Osteocyte (in vitro differentiated cells): ENCODE measurements around the gene NKAP. TPM values are rescaled to one million over a fixed set of nuclear protein-coding genes. Genes with fewer than 3 reads are reported as not detected.

Experiments used
- DNase-seq: peaks from one replicate; pipeline ENCODE4 v3.0.0; 2021; ENCODE audit warnings: mixed read lengths; ENCODE audit not compliant: unreplicated experiment; ENCODE audit errors: extremely low spot score
- H3K27ac Mint-ChIP-seq: one replicate; pipeline ENCODE4 v1.8.0; 2021; ENCODE audit warnings: mild to moderate bottlenecking, mixed read lengths; ENCODE audit not compliant: unreplicated experiment
- H3K27me3 Mint-ChIP-seq: one replicate; pipeline ENCODE4 v1.8.0; 2021; ENCODE audit warnings: mixed read lengths; ENCODE audit not compliant: unreplicated experiment
- H3K36me3 Mint-ChIP-seq: one replicate; pipeline ENCODE4 v1.8.0; 2021; ENCODE audit warnings: mixed read lengths; ENCODE audit not compliant: unreplicated experiment
- H3K4me1 Mint-ChIP-seq: one replicate; pipeline ENCODE4 v1.8.0; 2021; ENCODE audit warnings: mixed read lengths; ENCODE audit not compliant: unreplicated experiment
- H3K4me3 Mint-ChIP-seq: one replicate; pipeline ENCODE4 v1.8.0; 2021; ENCODE audit warnings: mild to moderate bottlenecking, moderate library complexity, mixed read lengths; ENCODE audit not compliant: unreplicated experiment
- H3K9me3 Mint-ChIP-seq: one replicate; pipeline ENCODE4 v1.8.0; 2021; ENCODE audit warnings: mixed read lengths; ENCODE audit not compliant: unreplicated experiment
- long read RNA-seq: library from polyadenylated mRNA; unstranded; transcript quantifications from one replicate; pipeline ENCODE4 v2.0.0, GENCODE V29; 2021
- total RNA-seq: library from RNA; stranded (reverse); gene quantifications from 2 replicates; pipeline ENCODE4 v1.2.1, GENCODE V29; 2021
- TF ChIP-seq, protein P1 (sequence below): fragments of 200-600 bp; sonication (generic); IDR thresholded peaks from 2 replicates; pipeline ENCODE4 v1.5.0; 2021; ENCODE audit warnings: antibody characterized with exemption, mild to moderate bottlenecking, moderate library complexity

NKAP gene
- total RNA-seq, result 8.3 and 9.7 TPM in 2 replicates
- long read RNA-seq, full-length matches to known transcripts, result 5 of 9 reads
- long read RNA-seq, partial matches to known transcripts, result 1 of 9 reads
- long read RNA-seq, other reads (novel, unspliced or antisense), result 3 of 9 reads

DNA sequence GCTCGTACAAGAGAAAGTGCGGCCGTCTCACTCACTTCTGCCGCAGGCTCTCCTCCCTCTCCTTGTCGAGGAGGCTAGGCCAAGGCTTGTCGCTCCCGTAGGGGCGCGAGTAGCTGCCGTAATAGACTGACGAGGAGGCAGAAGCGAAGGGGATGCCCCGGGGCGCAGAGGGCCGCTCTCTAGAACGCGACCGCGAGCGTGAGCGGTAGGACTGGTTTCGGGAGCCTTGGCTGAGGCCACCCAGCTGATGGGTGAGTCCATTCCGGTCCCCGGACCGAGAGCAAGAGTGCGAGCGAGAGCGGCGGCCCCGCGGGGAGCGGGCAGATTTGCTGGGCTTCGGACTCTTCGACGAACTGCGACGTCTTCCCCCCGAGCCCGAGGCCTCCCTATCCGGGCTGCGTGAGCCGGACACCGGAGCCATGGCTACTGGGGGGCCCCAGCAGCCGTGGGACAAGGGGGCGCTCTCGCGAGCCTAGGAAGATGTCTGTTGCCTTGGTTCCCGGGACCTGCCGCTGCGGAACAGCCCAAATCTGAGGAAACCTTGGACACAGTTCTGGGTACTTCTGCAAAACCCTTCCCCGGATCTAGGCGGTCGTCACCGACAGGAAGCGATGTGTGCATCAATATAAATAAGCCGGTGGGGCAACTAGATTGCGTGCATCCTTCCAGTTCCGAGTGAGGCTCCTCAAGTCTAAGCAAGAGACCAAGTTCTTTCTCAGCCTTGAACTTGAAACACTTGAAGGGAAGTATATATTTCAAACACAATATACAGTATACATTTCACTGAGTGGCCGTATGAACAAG, at the start of gene NKAP:
Gene NKAP, minus strand, starts transcription at position 567 of the 804 bp plus-strand sequence. Its CDS starts 146 bp downstream, at position 421.
- Mint-ChIP-seq H3K27ac (peak within 1 kb of the TSS; percentile 92), H3K4me1 (peaks cover 16% of the 10 kb centered on the region), H3K27me3 (peaks cover under 1% of the 10 kb centered on the region), H3K4me3 (peak within 1 kb of the TSS; percentile 90), H3K9me3 (no peaks in the 10 kb centered on the region), H3K36me3 (no peaks in the 10 kb centered on the region)
- TF ChIP-seq, protein P1, sequence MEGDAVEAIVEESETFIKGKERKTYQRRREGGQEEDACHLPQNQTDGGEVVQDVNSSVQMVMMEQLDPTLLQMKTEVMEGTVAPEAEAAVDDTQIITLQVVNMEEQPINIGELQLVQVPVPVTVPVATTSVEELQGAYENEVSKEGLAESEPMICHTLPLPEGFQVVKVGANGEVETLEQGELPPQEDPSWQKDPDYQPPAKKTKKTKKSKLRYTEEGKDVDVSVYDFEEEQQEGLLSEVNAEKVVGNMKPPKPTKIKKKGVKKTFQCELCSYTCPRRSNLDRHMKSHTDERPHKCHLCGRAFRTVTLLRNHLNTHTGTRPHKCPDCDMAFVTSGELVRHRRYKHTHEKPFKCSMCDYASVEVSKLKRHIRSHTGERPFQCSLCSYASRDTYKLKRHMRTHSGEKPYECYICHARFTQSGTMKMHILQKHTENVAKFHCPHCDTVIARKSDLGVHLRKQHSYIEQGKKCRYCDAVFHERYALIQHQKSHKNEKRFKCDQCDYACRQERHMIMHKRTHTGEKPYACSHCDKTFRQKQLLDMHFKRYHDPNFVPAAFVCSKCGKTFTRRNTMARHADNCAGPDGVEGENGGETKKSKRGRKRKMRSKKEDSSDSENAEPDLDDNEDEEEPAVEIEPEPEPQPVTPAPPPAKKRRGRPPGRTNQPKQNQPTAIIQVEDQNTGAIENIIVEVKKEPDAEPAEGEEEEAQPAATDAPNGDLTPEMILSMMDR, result no peak
- DNase-seq, result peak; percentile 94

DNA sequence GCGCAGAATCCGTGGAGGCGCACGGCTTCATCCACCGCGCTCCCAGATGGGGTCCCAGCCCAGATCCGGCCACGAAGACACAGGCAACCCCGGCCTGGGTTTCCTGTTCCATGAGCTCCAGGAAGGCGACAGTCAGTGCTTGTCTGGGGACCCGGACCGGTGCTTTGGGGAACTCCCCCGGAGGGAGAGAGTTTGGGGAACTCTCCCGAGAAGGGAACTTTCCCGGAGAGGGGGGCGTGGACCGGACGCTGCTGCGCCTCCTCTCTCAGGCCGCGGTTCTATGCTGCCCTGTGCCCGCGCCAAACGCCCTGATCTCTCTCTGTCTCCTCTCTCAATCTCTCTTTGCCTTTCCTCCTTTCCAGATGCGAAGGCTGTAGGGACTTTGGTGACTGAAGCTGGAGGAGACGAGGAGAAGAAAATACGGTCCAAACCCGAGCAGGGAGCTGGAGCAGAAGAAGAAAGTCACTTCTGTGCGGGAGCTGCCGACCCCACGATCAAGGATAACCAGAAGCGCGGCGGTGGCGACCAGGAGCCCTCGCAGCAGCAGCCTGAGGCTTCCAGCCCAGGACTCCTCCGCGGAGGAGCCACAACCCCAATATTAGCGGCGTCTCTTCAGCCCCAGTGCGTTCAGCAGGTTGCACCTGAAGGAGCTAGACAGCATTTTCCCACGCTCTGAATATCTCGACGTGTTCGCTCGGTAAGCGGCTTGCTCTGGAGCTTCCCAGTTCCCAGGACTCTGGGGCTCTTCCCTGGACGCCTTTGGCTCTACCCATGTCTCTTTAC, 47.6 kb upstream of the NKAP start:
- Mint-ChIP-seq H3K4me1 (peaks cover 5% of the 10 kb centered on the region), H3K36me3 (no peaks in the 10 kb centered on the region), H3K4me3 (peak overlapping the region; percentile 69), H3K9me3 (peaks cover 6% of the 10 kb centered on the region), H3K27me3 (peaks cover 74% of the 10 kb centered on the region), H3K27ac (no peak overlapping the region)
- TF ChIP-seq, protein P1, result no peak
- DNase-seq, result peak; percentile 81

DNA sequence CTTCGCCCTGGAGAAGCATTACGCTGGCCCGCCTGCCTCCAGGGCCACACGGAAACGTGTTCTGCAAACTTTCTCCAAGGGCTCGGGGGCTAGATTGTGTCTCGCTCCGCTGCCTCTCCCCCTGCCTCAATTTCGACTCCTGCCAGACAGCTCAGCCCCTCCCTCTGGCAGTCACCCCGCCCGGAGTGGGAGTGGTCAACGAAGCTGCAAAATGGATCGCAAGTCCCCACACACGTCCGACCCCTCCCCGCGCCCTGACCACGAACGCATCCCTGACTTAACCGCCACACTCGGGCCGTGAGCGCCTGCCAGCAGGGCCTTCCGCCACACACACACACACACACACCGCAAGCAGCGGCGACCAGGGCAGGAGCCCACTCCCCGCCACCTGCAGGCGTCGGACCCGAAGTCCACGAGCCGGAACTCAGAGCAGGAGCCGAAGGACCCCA, 47.0 kb upstream of the NKAP start:
- H3K4me1 Mint-ChIP-seq, result peaks cover 5% of the 10 kb centered on the region
- peak overlapping the region; percentile 69 for H3K4me3 Mint-ChIP-seq
- no peak overlapping the region for H3K27ac Mint-ChIP-seq
- H3K9me3 Mint-ChIP-seq, result peaks cover 9% of the 10 kb centered on the region
- peak; percentile 81 for DNase-seq
- no peaks in the 10 kb centered on the region for H3K36me3 Mint-ChIP-seq
- H3K27me3 Mint-ChIP-seq, result peaks cover 70% of the 10 kb centered on the region
- TF ChIP-seq, protein P1, result no peak

DNA sequence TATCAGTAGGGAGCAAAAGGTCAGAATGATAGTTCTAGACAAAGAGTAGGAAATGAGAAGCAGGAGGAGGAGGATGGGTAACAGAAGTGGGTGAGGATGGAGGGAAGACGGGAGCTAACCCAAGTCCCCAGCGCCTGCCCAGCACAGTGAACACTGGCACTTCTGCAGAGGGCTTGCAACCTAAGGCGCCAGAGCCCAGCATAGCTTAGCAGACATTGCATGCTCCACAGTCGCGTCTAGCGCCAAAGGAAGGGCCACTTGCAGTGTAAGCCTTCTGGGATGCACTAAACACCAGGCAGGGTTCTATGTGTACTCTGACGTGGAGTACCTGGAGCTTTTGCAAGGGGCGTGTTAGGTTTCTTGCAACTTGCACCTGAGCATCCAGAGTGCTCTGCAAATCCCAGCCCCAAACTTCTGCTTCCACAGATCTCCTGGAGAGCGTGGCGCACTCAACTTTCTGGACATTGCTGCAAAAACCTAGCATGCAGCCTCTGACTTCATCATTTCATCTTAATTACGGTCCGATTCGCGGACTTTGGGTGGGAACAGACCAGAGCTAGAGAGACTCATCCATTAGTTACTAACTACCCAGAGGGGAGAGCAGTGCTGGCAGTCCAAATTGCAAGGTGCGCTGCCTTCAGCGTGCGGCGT, 46.5 kb upstream of the NKAP start:
- Mint-ChIP-seq H3K36me3 (no peaks in the 10 kb centered on the region), H3K27ac (no peak overlapping the region), H3K4me3 (no peak overlapping the region), H3K4me1 (peaks cover 5% of the 10 kb centered on the region), H3K27me3 (peaks cover 65% of the 10 kb centered on the region), H3K9me3 (peaks cover 9% of the 10 kb centered on the region)
- DNase-seq, result peak; percentile 60
- TF ChIP-seq, protein P1, result no peak
